IMR-90 (cell line): Measurements from ENCODE around the gene LCAT. TPM values are rescaled to one million over a fixed set of nuclear protein-coding genes. Genes with fewer than 3 reads are reported as not detected.

Source experiments
- ATAC-seq: fragments of 200-7000 bp; cut with Tn5 transposase; 2 replicates; pipeline ENCODE4 v1.9.1; 2020; ENCODE audit warnings: low read depth, mild to moderate bottlenecking, moderate library complexity
- BruUV-seq: library from RNA; stranded (reverse); fragments of 400-500 nt; replicated peaks from 2 replicates; lab custom pipeline; 2021; lab: Mats Ljungman, UMichigan
- CTCF ChIA-PET: fragments of 300-600 bp; formaldehyde crosslinking; extraction: SDS; loops from one replicate; lab custom pipeline; 2021; ENCODE audit warnings: antibody characterized with exemption; lab: Yijun Ruan, JAX
- POLR2A ChIA-PET: fragments of 300-600 bp; sonication (Branson Sonifier 250); formaldehyde crosslinking; loops from one replicate; lab custom pipeline; 2022; ENCODE audit warnings: antibody characterized with exemption; ENCODE audit not compliant: unreplicated experiment; lab: Charles Lee
- DNase-seq: peaks from one replicate; pipeline ENCODE4 v3.0.0; 2013
- H2AFZ ChIP-seq: replicated peaks from 2 replicates; pipeline ENCODE3; 2013; ENCODE audit warnings: low read length, mild to moderate bottlenecking; ENCODE audit not compliant: poor library complexity
- H2AK5ac ChIP-seq: 2 replicates; pipeline ENCODE4 v1.6.1; 2013; ENCODE audit warnings: low read depth, low read length, inconsistent platforms
- H2AK9ac ChIP-seq: replicated peaks from 2 replicates; pipeline ENCODE3; 2013; ENCODE audit warnings: mild to moderate bottlenecking, low read depth, low read length, moderate library complexity; ENCODE audit not compliant: poor library complexity
- H2BK120ac ChIP-seq: 2 replicates; pipeline ENCODE4 v1.6.1; 2013; ENCODE audit warnings: low read depth, low read length, inconsistent platforms
- H2BK15ac ChIP-seq: 3 replicates; pipeline ENCODE4 v1.6.1; 2013; ENCODE audit warnings: low read depth, low read length, inconsistent platforms
- H2BK20ac ChIP-seq: 2 replicates; pipeline ENCODE4 v1.6.1; 2013; ENCODE audit warnings: low read depth, mild to moderate bottlenecking, inconsistent platforms, low read length, moderate library complexity
- H2BK5ac ChIP-seq: 2 replicates; pipeline ENCODE4 v1.6.1; 2013; ENCODE audit warnings: mild to moderate bottlenecking, low read depth, low read length, inconsistent platforms; ENCODE audit not compliant: poor library complexity, severe bottlenecking
- H3K14ac ChIP-seq: replicated peaks from 2 replicates; pipeline ENCODE4 v1.6.1; 2013; ENCODE audit warnings: low read depth, low read length, inconsistent platforms
- H3K18ac ChIP-seq: 2 replicates; pipeline ENCODE4 v1.6.1; 2013; ENCODE audit warnings: low read depth, low read length, control low read depth
- H3K23ac ChIP-seq: 2 replicates; pipeline ENCODE4 v1.6.1; 2013; ENCODE audit warnings: low read depth, low read length, inconsistent platforms
- H3K27ac ChIP-seq: 2 replicates; pipeline ENCODE4 v1.5.1; 2013; ENCODE audit warnings: mild to moderate bottlenecking, control low read depth, low read length; ENCODE audit not compliant: insufficient read depth
- H3K27me3 ChIP-seq: 2 replicates; pipeline ENCODE4 v1.6.1; 2013; ENCODE audit warnings: low read length; ENCODE audit not compliant: control insufficient read depth, insufficient read depth
- H3K36me3 ChIP-seq: 2 replicates; pipeline ENCODE4 v1.6.1; 2013; ENCODE audit warnings: low read length, mixed read lengths; ENCODE audit not compliant: control insufficient read depth, insufficient read depth
- H3K4ac ChIP-seq: 2 replicates; pipeline ENCODE4 v1.6.1; 2013; ENCODE audit warnings: low read depth, low read length, inconsistent platforms
- H3K4me1 ChIP-seq: 2 replicates; pipeline ENCODE4 v1.6.1; 2013; ENCODE audit warnings: low read length, mixed read lengths; ENCODE audit not compliant: control insufficient read depth, insufficient read depth
- H3K4me2 ChIP-seq: 2 replicates; pipeline ENCODE4 v1.6.1; 2013; ENCODE audit warnings: low read depth, mild to moderate bottlenecking, control low read depth, low read length, moderate library complexity
- H3K4me3 ChIP-seq: 2 replicates; pipeline ENCODE4 v1.5.1; 2013; ENCODE audit warnings: low read depth, mild to moderate bottlenecking, control low read depth, low read length, moderate library complexity; ENCODE audit not compliant: insufficient read depth
- H3K56ac ChIP-seq: 2 replicates; pipeline ENCODE4 v1.6.1; 2013; ENCODE audit warnings: low read length, inconsistent platforms; ENCODE audit not compliant: insufficient read depth; ENCODE audit errors: extremely low read depth
- H3K79me1 ChIP-seq, 2 experiments: 2 replicates each; pipeline ENCODE4 v1.6.1; 2013; ENCODE audit warnings: low read length in 2 of 2, inconsistent platforms in 1 of 2, low read depth in 1 of 2
- H3K9ac ChIP-seq: 2 replicates; pipeline ENCODE4 v1.6.1; 2013; ENCODE audit warnings: low read depth, low read length, control low read depth
- H3K9me1 ChIP-seq: 2 replicates; pipeline ENCODE4 v1.6.1; 2013; ENCODE audit warnings: low read length, inconsistent platforms; ENCODE audit not compliant: insufficient read depth
- H3K9me3 ChIP-seq: 2 replicates; pipeline ENCODE4 v1.6.1; 2013; ENCODE audit warnings: low read length; ENCODE audit not compliant: control insufficient read depth, insufficient read depth
- H4K20me1 ChIP-seq: 2 replicates; pipeline ENCODE4 v1.6.1; 2013; ENCODE audit warnings: low read length, inconsistent platforms; ENCODE audit not compliant: insufficient read depth
- H4K5ac ChIP-seq: 2 replicates; pipeline ENCODE4 v1.6.1; 2013; ENCODE audit warnings: mild to moderate bottlenecking, low read depth, low read length, control low read depth
- H4K8ac ChIP-seq, 2 experiments: 2 replicates each; pipeline ENCODE4 v1.6.1; 2013; ENCODE audit warnings: low read depth in 2 of 2, low read length in 2 of 2, control low read depth in 1 of 2, inconsistent platforms in 1 of 2
- H4K91ac ChIP-seq: 2 replicates; pipeline ENCODE4 v1.6.1; 2013; ENCODE audit warnings: low read depth, low read length, inconsistent platforms; ENCODE audit not compliant: insufficient read depth
- BHLHE40 ChIP-seq: fragments of 150-350 bp; IDR thresholded peaks from 2 replicates; pipeline ENCODE4 v1.6.1; 2016; ENCODE audit warnings: mild to moderate bottlenecking, low read depth, low read length
- CEBPB ChIP-seq: IDR thresholded peaks from 2 replicates; pipeline ENCODE4 v1.6.1; 2012; ENCODE audit warnings: low read depth, low read length, improper control_type of control experiment
- CHD1 ChIP-seq: IDR thresholded peaks from 2 replicates; pipeline ENCODE4 v1.6.1; 2012; ENCODE audit warnings: low read depth, low read length, improper control_type of control experiment
- CTCF ChIP-seq: conservative IDR thresholded peaks from 2 replicates; pipeline ENCODE4 v1.5.1; 2012; ENCODE audit warnings: mild to moderate bottlenecking, low read depth, low read length, improper control_type of control experiment
- ELK1 ChIP-seq: fragments of 150-350 bp; IDR thresholded peaks from 2 replicates; pipeline ENCODE4 v1.6.1; 2016; ENCODE audit warnings: low read depth, mild to moderate bottlenecking, low read length, moderate library complexity, borderline replicate concordance
- FOS ChIP-seq: fragments of 150-350 bp; IDR thresholded peaks from 2 replicates; pipeline ENCODE4 v1.6.1; 2016; ENCODE audit warnings: low read depth, low read length
- MAFK ChIP-seq: IDR thresholded peaks from 2 replicates; pipeline ENCODE4 v1.6.1; 2012; ENCODE audit warnings: low read depth, low read length, improper control_type of control experiment
- MAZ ChIP-seq: IDR thresholded peaks from 2 replicates; pipeline ENCODE4 v1.6.1; 2012; ENCODE audit warnings: low read depth, mild to moderate bottlenecking, low read length, improper control_type of control experiment, moderate library complexity, borderline replicate concordance
- MXI1 ChIP-seq: IDR thresholded peaks from 2 replicates; pipeline ENCODE4 v1.6.1; 2012; ENCODE audit warnings: low read depth, mild to moderate bottlenecking, low read length, moderate library complexity, borderline replicate concordance
- NFE2L2 ChIP-seq: fragments of 150-350 bp; IDR thresholded peaks from 2 replicates; pipeline ENCODE4 v1.6.1; 2016; ENCODE audit warnings: low read depth, mild to moderate bottlenecking, low read length
- POLR2A ChIP-seq: IDR thresholded peaks from 2 replicates; pipeline ENCODE4 v1.6.1; 2012; ENCODE audit warnings: mild to moderate bottlenecking, low read depth, low read length
- RAD21 ChIP-seq: IDR thresholded peaks from 2 replicates; pipeline ENCODE4 v1.6.1; 2012; ENCODE audit warnings: low read length, improper control_type of control experiment
- RCOR1 ChIP-seq: IDR thresholded peaks from 2 replicates; pipeline ENCODE4 v1.6.1; 2012; ENCODE audit warnings: mild to moderate bottlenecking, low read length, improper control_type of control experiment; ENCODE audit not compliant: insufficient replicate concordance
- SMC3 ChIP-seq: fragments of 150-350 bp; IDR thresholded peaks from 2 replicates; pipeline ENCODE4 v1.6.1; 2016; ENCODE audit warnings: low read depth, mild to moderate bottlenecking, antibody characterized with exemption, low read length, moderate library complexity
- WGBS, 2 experiments: methylation state at CpG; one replicate each; pipeline versions ENCODE4 v1.1.5 to v1.1.7; 2013; ENCODE audit warnings: missing lambda C conversion rate in 2 of 2; ENCODE audit not compliant: insufficient read length in 1 of 2; ENCODE audit errors: extremely low coverage in 2 of 2; 5-methylcytosine and 5-hydroxymethylcytosine counted together
- dilution Hi-C: fragments of 300-500 bp; cut with HindIII; formaldehyde crosslinking; loops from one replicate; pipeline ENCODE4 v1.14.3; 2018; ENCODE audit warnings: low sequenced_read_pairs; ENCODE audit not compliant: unreplicated experiment
- in situ Hi-C: fragments of 300-500 bp; cut with MboI; formaldehyde crosslinking; loops from 3 replicates; pipeline ENCODE4 v1.14.3; 2019; ENCODE audit warnings: low sequenced_read_pairs, inconsistent platforms, mixed read lengths
- intact Hi-C: fragments of 100-400 bp; cut with micrococcal nuclease; formaldehyde crosslinking; loops from 2 replicates; pipeline ENCODE4 v1.10.0; 2022
- polyA plus RNA-seq, 3 experiments: library from polyadenylated mRNA; depleted of rRNA; stranded (reverse); fragments of >200 nt; gene quantifications; 2 replicates each; pipeline ENCODE4 v1.2.3, GENCODE V29; 2012; ENCODE audit warnings: low replicate concordance in 1 of 3
- total RNA-seq: library from RNA; depleted of rRNA; stranded (reverse); fragments of >200 nt; gene quantifications from 2 replicates; pipeline ENCODE4 v1.2.3, GENCODE V29; 2012
- TF ChIP-seq, protein P1 (sequence below): fragments of 150-350 bp; IDR thresholded peaks from 2 replicates; pipeline ENCODE4 v1.6.1; 2017; ENCODE audit warnings: mild to moderate bottlenecking, antibody characterized with exemption, low read length, low read depth

Gene LCAT
- total and polyA plus RNA-seq, 2 of the 4 experiments (the other 2 are of a cell fraction) = 1.4 to 18.8 TPM

- ATAC-seq = no peak
- TF ChIP-seq RAD21 (no peak), CTCF (no peak), NFE2L2 (no peak), POLR2A (no peak), RCOR1 (no peak), BHLHE40 (no peak), MXI1 (no peak), SMC3 (no peak), CHD1 (no peak), ELK1 (no peak), MAZ (no peak), CEBPB (no peak), MAFK (no peak), FOS (no peak)
- TF ChIP-seq, protein P1, sequence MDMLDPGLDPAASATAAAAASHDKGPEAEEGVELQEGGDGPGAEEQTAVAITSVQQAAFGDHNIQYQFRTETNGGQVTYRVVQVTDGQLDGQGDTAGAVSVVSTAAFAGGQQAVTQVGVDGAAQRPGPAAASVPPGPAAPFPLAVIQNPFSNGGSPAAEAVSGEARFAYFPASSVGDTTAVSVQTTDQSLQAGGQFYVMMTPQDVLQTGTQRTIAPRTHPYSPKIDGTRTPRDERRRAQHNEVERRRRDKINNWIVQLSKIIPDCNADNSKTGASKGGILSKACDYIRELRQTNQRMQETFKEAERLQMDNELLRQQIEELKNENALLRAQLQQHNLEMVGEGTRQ = no peak
These were observed 9.9 kb upstream of the LCAT start for GRCh38 chr16:67953641-67954375.

More at GRCh38 chr16:67953641-67954375, 9.9 kb upstream of the LCAT start:
- in situ Hi-C loops = no loop called here
- Histone ChIP-seq H4K8ac (no peak overlapping the region), H4K91ac (no peak overlapping the region), H3K36me3 (peaks cover 76% of the 10 kb centered on the region), H3K18ac (no peak overlapping the region), H2BK15ac (no peak overlapping the region), H4K5ac (no peak overlapping the region), H3K23ac (no peak overlapping the region), H3K4me1 (peaks cover 3% of the 10 kb centered on the region; the same call in 1 of the 2 replicates), H2AK9ac (no peak overlapping the region), H3K9ac (no peak overlapping the region), H3K14ac (no peak overlapping the region), H3K79me1 (peaks cover 36 to 73% of the 10 kb centered on the region in 2 experiments), H3K4me3 (no peak overlapping the region), H3K9me1 (peaks cover 5% of the 10 kb centered on the region), H3K27me3 (no peaks in the 10 kb centered on the region), H2AFZ (no peak overlapping the region), H2BK20ac (no peak overlapping the region), H2BK5ac (no peak overlapping the region), H3K27ac (no peak overlapping the region), H3K56ac (no peak overlapping the region), H2AK5ac (no peak overlapping the region), H3K4me2 (no peak overlapping the region), H3K9me3 (no peaks in the 10 kb centered on the region), H2BK120ac (no peak overlapping the region), H4K20me1 (peaks cover 50% of the 10 kb centered on the region), H3K4ac (no peak overlapping the region)
- DNase-seq = no peak
- dilution Hi-C loops = no loop called here
- BruUV-seq = no TSS peak
- intact Hi-C loops = no loop called here
- POLR2A ChIA-PET = interaction anchor here (0.6 kb wide), 1 partner anchor 62 kb away, joined by 3 read pairs; no protein-coding TSS in a partner anchor
- WGBS, 2 experiments = no CpG with 5 or more reads among the region's 8 CpGs
- CTCF ChIA-PET = interaction anchor here (1.0 kb wide), 1 partner anchor 137 kb away, joined by 6 read pairs; no protein-coding TSS in a partner anchor
